GM23338 (cell line): ENCODE results near the gene BCR. TPM values are rescaled to one million over a fixed set of nuclear protein-coding genes. Genes with fewer than 3 reads are reported as not detected.

Experiments
- ATAC-seq: fragments of 200-7000 bp; cut with Tn5 transposase; 3 replicates; pipeline ENCODE4 v1.9.1; 2020
- DNase-seq: peaks from one replicate; pipeline ENCODE4 v3.0.0-alpha.2; 2015; ENCODE audit warnings: low spot score
- H2AFZ ChIP-seq: fragments of 200-600 bp; sonication (generic); 2 replicates; pipeline ENCODE4 v1.8.0; 2016; ENCODE audit warnings: antibody characterized with exemption, mild to moderate bottlenecking, moderate library complexity
- H3F3A ChIP-seq: fragments of 200-600 bp; sonication (generic); replicated peaks from 2 replicates; pipeline ENCODE4 v1.8.0; 2017; ENCODE audit warnings: antibody characterized with exemption, mixed run types, low read depth
- H3K27ac ChIP-seq: fragments of 200-600 bp; sonication (generic); 2 replicates; pipeline ENCODE4 v1.6.1; 2016; ENCODE audit warnings: low read depth
- H3K27me3 ChIP-seq: fragments of 200-600 bp; sonication (generic); 2 replicates; pipeline ENCODE4 v1.8.0; 2016; ENCODE audit warnings: mild to moderate bottlenecking, mixed run types, moderate library complexity; ENCODE audit not compliant: insufficient read depth
- H3K36me3 ChIP-seq: fragments of 200-600 bp; sonication (generic); 2 replicates; pipeline ENCODE4 v1.8.0; 2016; ENCODE audit warnings: mild to moderate bottlenecking; ENCODE audit not compliant: insufficient read depth
- H3K4me1 ChIP-seq: fragments of 200-600 bp; sonication (generic); 2 replicates; pipeline ENCODE4 v1.8.0; 2016; ENCODE audit warnings: mild to moderate bottlenecking, moderate library complexity; ENCODE audit not compliant: insufficient read depth
- H3K4me2 ChIP-seq: fragments of 200-600 bp; sonication (generic); 2 replicates; pipeline ENCODE4 v1.7.1; 2017; ENCODE audit warnings: mixed run types
- H3K4me3 ChIP-seq: fragments of 200-600 bp; sonication (generic); 2 replicates; pipeline ENCODE4 v1.6.1; 2016; ENCODE audit warnings: mixed run types
- H3K79me2 ChIP-seq: fragments of 200-600 bp; sonication (generic); replicated peaks from 2 replicates; pipeline ENCODE4 v1.8.0; 2017; ENCODE audit warnings: mild to moderate bottlenecking; ENCODE audit not compliant: insufficient read depth
- H3K9me2 ChIP-seq: fragments of 200-600 bp; sonication (generic); 2 replicates; pipeline ENCODE4 v1.8.0; 2017; ENCODE audit not compliant: insufficient read depth
- H4K20me1 ChIP-seq: fragments of 200-600 bp; sonication (generic); replicated peaks from 2 replicates; pipeline ENCODE4 v1.8.0; 2017; ENCODE audit warnings: mild to moderate bottlenecking; ENCODE audit not compliant: insufficient read depth
- H3K27ac Mint-ChIP-seq: 2 replicates; pipeline ENCODE4 v1.8.0; 2020; ENCODE audit warnings: inconsistent platforms, mild to moderate bottlenecking, moderate library complexity, mixed read lengths
- H3K27me3 Mint-ChIP-seq: 3 replicates; pipeline ENCODE4 v1.8.0; 2022; ENCODE audit warnings: low read depth, mild to moderate bottlenecking, moderate library complexity, mixed read lengths, inconsistent platforms; ENCODE audit not compliant: insufficient read depth, poor library complexity
- H3K36me3 Mint-ChIP-seq: 3 replicates; pipeline ENCODE4 v1.8.0; 2021; ENCODE audit warnings: low read depth, mild to moderate bottlenecking, inconsistent platforms, moderate library complexity, mixed read lengths
- H3K4me1 Mint-ChIP-seq: 3 replicates; pipeline ENCODE4 v1.8.0; 2020; ENCODE audit warnings: mild to moderate bottlenecking, inconsistent platforms, mixed read lengths
- H3K4me3 Mint-ChIP-seq: 3 replicates; pipeline ENCODE4 v1.8.0; 2021; ENCODE audit warnings: moderate library complexity, mild to moderate bottlenecking, inconsistent platforms, mixed read lengths
- H3K9me3 Mint-ChIP-seq: 3 replicates; pipeline ENCODE4 v1.8.0; 2020; ENCODE audit warnings: moderate library complexity, mild to moderate bottlenecking, inconsistent platforms, mixed read lengths
- CREB1 ChIP-seq: fragments of 250-450 bp; sonication (Bioruptor Pico); IDR thresholded peaks from 2 replicates; pipeline ENCODE4 v1.5.0; 2020; ENCODE audit warnings: low read depth, mild to moderate bottlenecking, moderate library complexity
- EZH2 ChIP-seq: fragments of 200-600 bp; sonication (generic); IDR thresholded peaks from one replicate; pipeline ENCODE4 v1.8.0; 2017; ENCODE audit warnings: antibody characterized with exemption, mild to moderate bottlenecking, low read depth; ENCODE audit not compliant: unreplicated experiment
- EZH2phosphoT487 ChIP-seq: fragments of 200-600 bp; sonication (generic); IDR thresholded peaks from one replicate; pipeline ENCODE4 v1.8.1; 2018; ENCODE audit warnings: antibody characterized with exemption; ENCODE audit not compliant: unreplicated experiment
- JUNB ChIP-seq: IDR thresholded peaks from one replicate; pipeline ENCODE4 v1.6.1; 2016; ENCODE audit warnings: antibody characterized with exemption; ENCODE audit not compliant: unreplicated experiment
- NANOG ChIP-seq: IDR thresholded peaks from 2 replicates; pipeline ENCODE4 v1.6.1; 2016; ENCODE audit warnings: antibody characterized with exemption, borderline replicate concordance
- POLR2AphosphoS5 ChIP-seq: IDR thresholded peaks from 2 replicates; pipeline ENCODE4 v1.6.1; 2016; ENCODE audit warnings: antibody characterized with exemption, low read depth
- STAT1 ChIP-seq: IDR thresholded peaks from one replicate; pipeline ENCODE4 v1.6.1; 2016; ENCODE audit warnings: antibody characterized with exemption; ENCODE audit not compliant: unreplicated experiment
- ZNF114 ChIP-seq: fragments of 250-450 bp; sonication (Bioruptor Pico); IDR thresholded peaks from 2 replicates; pipeline ENCODE4 v1.5.0; 2020; ENCODE audit warnings: mild to moderate bottlenecking, moderate library complexity
- ZNF331 ChIP-seq: fragments of 250-450 bp; sonication (Bioruptor Pico); IDR thresholded peaks from 2 replicates; pipeline ENCODE4 v1.5.0; 2020; ENCODE audit warnings: low read depth, mild to moderate bottlenecking, moderate library complexity
- polyA plus RNA-seq: library from polyadenylated mRNA; unstranded; fragments of >200 nt; fragmentation: Nextera tagmentation; extraction: Ambion mirVana; gene quantifications from 2 replicates; pipeline ENCODE4 v1.2.1, GENCODE V29; 2016
- total RNA-seq: library from RNA; depleted of rRNA; stranded (reverse); fragments of >200 nt; shearing (Covaris generic); gene quantifications from 2 replicates; pipeline ENCODE4 v1.2.3, GENCODE V29; 2014
- TF ChIP-seq, protein P1 (sequence below): IDR thresholded peaks from one replicate; pipeline ENCODE4 v1.6.1; 2018; ENCODE audit warnings: antibody characterized with exemption; ENCODE audit not compliant: unreplicated experiment
- TF ChIP-seq, protein P2 (sequence below): fragments of 250-450 bp; sonication (Bioruptor Pico); IDR thresholded peaks from 2 replicates; pipeline ENCODE4 v1.5.0; 2020; ENCODE audit warnings: mild to moderate bottlenecking, moderate library complexity
- TF ChIP-seq, protein P3 (sequence below), 2 experiments: fragments of 200-600 bp in 1 of 2; sonication (generic) in 1 of 2; conservative IDR thresholded peaks; 2 replicates each; pipeline versions ENCODE4 v1.5.1 to v1.6.1; 2016 to 2017; ENCODE audit warnings: antibody characterized with exemption in 2 of 2, low read depth in 2 of 2, mild to moderate bottlenecking in 2 of 2, moderate library complexity in 1 of 2
- TF ChIP-seq, protein P4 (sequence below): IDR thresholded peaks from 2 replicates; pipeline ENCODE4 v1.6.1; 2016; ENCODE audit warnings: antibody characterized with exemption

BCR gene
- total and polyA plus RNA-seq, 2 experiments from 2014 or later, result 17.7 to 121 TPM

DNA sequence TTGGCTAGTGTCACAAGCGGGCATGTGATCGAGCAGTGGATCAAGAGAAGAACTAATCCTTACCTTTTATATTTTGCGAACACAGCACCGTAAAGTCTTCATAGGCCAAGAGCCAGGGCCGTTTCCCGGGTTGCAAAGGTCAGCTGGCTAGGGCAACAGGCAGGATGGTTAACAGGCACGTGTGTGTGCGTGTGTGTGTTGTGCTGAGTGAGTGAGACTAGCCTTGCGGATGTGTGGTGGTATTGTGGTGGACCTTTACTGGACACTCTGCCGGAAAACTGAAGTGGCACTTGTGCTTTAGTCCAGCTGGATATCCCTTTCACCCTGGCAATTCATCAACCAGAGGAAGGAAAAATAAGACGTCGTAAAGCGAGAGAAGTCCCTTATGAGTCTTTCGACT lies 176.7 kb downstream of the BCR start (continued):
- TF ChIP-seq CREB1 (CRISPR knock-in tag), result no peak

DNA sequence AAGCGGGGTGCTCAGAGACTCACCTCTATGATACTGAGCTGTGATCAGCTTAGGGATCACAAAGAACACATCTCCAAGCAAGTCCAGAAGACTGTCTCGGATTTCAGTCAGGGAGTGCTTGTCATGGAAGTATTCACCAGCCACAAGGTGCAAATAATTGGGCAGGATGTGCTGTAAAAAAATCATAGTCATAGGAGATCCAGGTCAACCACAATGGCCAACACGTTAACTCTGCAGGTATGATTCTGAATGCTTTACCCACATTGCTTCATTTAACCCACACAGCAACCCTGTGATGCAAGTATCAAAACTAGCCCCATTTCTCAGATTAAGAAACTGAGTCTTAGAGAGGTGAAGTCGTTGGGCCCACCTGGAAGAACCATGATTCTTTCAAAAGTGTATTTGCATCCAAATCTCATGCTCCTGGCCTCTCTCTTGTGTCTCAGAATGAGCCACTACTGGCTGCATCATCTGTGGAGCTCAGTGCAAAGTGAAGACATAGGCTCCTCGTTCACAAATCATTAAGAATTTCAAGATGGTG lies 179.3 kb downstream of the BCR start:
- H2AFZ ChIP-seq, result no peak overlapping the region
- no peaks in the 10 kb centered on the region for H3K79me2 ChIP-seq
- no peaks in the 10 kb centered on the region for H3K36me3 ChIP-seq
- ATAC-seq, result no peak
- no peak overlapping the region for H3K4me3 ChIP-seq
- H4K20me1 ChIP-seq, result peaks cover 6% of the 10 kb centered on the region; the same call in 1 of the 2 replicates
- no peak overlapping the region for H3K4me2 ChIP-seq
- peaks cover 52% of the 10 kb centered on the region for H3K27me3 Mint-ChIP-seq
- no peaks in the 10 kb centered on the region for H3K4me1 Mint-ChIP-seq
- no peak overlapping the region for H3K27ac ChIP-seq
- H3K4me1 ChIP-seq, result no peaks in the 10 kb centered on the region
- no peak for TF ChIP-seq ZNF331
- no peak for TF ChIP-seq EZH2
- TF ChIP-seq, protein P1, sequence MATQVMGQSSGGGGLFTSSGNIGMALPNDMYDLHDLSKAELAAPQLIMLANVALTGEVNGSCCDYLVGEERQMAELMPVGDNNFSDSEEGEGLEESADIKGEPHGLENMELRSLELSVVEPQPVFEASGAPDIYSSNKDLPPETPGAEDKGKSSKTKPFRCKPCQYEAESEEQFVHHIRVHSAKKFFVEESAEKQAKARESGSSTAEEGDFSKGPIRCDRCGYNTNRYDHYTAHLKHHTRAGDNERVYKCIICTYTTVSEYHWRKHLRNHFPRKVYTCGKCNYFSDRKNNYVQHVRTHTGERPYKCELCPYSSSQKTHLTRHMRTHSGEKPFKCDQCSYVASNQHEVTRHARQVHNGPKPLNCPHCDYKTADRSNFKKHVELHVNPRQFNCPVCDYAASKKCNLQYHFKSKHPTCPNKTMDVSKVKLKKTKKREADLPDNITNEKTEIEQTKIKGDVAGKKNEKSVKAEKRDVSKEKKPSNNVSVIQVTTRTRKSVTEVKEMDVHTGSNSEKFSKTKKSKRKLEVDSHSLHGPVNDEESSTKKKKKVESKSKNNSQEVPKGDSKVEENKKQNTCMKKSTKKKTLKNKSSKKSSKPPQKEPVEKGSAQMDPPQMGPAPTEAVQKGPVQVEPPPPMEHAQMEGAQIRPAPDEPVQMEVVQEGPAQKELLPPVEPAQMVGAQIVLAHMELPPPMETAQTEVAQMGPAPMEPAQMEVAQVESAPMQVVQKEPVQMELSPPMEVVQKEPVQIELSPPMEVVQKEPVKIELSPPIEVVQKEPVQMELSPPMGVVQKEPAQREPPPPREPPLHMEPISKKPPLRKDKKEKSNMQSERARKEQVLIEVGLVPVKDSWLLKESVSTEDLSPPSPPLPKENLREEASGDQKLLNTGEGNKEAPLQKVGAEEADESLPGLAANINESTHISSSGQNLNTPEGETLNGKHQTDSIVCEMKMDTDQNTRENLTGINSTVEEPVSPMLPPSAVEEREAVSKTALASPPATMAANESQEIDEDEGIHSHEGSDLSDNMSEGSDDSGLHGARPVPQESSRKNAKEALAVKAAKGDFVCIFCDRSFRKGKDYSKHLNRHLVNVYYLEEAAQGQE, result no peak
- TF ChIP-seq, protein P2, sequence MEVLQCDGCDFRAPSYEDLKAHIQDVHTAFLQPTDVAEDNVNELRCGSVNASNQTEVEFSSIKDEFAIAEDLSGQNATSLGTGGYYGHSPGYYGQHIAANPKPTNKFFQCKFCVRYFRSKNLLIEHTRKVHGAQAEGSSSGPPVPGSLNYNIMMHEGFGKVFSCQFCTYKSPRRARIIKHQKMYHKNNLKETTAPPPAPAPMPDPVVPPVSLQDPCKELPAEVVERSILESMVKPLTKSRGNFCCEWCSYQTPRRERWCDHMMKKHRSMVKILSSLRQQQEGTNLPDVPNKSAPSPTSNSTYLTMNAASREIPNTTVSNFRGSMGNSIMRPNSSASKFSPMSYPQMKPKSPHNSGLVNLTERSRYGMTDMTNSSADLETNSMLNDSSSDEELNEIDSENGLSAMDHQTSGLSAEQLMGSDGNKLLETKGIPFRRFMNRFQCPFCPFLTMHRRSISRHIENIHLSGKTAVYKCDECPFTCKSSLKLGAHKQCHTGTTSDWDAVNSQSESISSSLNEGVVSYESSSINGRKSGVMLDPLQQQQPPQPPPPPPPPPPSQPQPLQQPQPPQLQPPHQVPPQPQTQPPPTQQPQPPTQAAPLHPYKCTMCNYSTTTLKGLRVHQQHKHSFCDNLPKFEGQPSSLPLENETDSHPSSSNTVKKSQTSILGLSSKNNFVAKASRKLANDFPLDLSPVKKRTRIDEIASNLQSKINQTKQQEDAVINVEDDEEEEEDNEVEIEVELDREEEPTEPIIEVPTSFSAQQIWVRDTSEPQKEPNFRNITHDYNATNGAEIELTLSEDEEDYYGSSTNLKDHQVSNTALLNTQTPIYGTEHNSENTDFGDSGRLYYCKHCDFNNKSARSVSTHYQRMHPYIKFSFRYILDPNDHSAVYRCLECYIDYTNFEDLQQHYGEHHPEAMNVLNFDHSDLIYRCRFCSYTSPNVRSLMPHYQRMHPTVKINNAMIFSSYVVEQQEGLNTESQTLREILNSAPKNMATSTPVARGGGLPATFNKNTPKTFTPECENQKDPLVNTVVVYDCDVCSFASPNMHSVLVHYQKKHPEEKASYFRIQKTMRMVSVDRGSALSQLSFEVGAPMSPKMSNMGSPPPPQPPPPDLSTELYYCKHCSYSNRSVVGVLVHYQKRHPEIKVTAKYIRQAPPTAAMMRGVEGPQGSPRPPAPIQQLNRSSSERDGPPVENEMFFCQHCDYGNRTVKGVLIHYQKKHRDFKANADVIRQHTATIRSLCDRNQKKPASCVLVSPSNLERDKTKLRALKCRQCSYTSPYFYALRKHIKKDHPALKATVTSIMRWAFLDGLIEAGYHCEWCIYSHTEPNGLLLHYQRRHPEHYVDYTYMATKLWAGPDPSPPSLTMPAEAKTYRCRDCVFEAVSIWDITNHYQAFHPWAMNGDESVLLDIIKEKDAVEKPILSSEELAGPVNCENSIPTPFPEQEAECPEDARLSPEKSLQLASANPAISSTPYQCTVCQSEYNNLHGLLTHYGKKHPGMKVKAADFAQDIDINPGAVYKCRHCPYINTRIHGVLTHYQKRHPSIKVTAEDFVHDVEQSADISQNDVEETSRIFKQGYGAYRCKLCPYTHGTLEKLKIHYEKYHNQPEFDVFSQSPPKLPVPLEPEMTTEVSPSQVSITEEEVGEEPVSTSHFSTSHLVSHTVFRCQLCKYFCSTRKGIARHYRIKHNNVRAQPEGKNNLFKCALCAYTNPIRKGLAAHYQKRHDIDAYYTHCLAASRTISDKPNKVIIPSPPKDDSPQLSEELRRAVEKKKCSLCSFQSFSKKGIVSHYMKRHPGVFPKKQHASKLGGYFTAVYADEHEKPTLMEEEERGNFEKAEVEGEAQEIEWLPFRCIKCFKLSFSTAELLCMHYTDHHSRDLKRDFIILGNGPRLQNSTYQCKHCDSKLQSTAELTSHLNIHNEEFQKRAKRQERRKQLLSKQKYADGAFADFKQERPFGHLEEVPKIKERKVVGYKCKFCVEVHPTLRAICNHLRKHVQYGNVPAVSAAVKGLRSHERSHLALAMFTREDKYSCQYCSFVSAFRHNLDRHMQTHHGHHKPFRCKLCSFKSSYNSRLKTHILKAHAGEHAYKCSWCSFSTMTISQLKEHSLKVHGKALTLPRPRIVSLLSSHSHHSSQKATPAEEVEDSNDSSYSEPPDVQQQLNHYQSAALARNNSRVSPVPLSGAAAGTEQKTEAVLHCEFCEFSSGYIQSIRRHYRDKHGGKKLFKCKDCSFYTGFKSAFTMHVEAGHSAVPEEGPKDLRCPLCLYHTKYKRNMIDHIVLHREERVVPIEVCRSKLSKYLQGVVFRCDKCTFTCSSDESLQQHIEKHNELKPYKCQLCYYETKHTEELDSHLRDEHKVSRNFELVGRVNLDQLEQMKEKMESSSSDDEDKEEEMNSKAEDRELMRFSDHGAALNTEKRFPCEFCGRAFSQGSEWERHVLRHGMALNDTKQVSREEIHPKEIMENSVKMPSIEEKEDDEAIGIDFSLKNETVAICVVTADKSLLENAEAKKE (CRISPR knock-in tag), result no peak
- TF ChIP-seq CREB1 (CRISPR knock-in tag), result no peak
- TF ChIP-seq NANOG, result no peak
- TF ChIP-seq JUNB, result no peak
- no peak for TF ChIP-seq ZNF114
- TF ChIP-seq, protein P3, sequence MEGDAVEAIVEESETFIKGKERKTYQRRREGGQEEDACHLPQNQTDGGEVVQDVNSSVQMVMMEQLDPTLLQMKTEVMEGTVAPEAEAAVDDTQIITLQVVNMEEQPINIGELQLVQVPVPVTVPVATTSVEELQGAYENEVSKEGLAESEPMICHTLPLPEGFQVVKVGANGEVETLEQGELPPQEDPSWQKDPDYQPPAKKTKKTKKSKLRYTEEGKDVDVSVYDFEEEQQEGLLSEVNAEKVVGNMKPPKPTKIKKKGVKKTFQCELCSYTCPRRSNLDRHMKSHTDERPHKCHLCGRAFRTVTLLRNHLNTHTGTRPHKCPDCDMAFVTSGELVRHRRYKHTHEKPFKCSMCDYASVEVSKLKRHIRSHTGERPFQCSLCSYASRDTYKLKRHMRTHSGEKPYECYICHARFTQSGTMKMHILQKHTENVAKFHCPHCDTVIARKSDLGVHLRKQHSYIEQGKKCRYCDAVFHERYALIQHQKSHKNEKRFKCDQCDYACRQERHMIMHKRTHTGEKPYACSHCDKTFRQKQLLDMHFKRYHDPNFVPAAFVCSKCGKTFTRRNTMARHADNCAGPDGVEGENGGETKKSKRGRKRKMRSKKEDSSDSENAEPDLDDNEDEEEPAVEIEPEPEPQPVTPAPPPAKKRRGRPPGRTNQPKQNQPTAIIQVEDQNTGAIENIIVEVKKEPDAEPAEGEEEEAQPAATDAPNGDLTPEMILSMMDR (conservative IDR thresholded peaks at IDR 0.05; ENCODE audit: low read depth in 2 of 2), result no peak
- TF ChIP-seq, protein P4, sequence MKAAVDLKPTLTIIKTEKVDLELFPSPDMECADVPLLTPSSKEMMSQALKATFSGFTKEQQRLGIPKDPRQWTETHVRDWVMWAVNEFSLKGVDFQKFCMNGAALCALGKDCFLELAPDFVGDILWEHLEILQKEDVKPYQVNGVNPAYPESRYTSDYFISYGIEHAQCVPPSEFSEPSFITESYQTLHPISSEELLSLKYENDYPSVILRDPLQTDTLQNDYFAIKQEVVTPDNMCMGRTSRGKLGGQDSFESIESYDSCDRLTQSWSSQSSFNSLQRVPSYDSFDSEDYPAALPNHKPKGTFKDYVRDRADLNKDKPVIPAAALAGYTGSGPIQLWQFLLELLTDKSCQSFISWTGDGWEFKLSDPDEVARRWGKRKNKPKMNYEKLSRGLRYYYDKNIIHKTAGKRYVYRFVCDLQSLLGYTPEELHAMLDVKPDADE, result no peak
- no peak for TF ChIP-seq STAT1
- TF ChIP-seq POLR2AphosphoS5, result no peak
- TF ChIP-seq EZH2phosphoT487, result no peak
- DNase-seq, result no peak
- H3K9me2 ChIP-seq, result no peaks in the 10 kb centered on the region
- no peak overlapping the region for H3K4me3 Mint-ChIP-seq
- no peaks in the 10 kb centered on the region for H3K36me3 Mint-ChIP-seq
- no peaks in the 10 kb centered on the region for H3F3A ChIP-seq
- no peak overlapping the region for H3K27ac Mint-ChIP-seq
- peaks cover 4% of the 10 kb centered on the region; the same call in 2 of the 3 replicates for H3K9me3 Mint-ChIP-seq
- H3K27me3 ChIP-seq, result peaks cover 95% of the 10 kb centered on the region
